ENCODE measurements around the gene RNF126.
"Not testable (repeated sequence)": the region's sequence is repeated elsewhere in the genome, so short reads cannot be mapped to it uniquely, and the experiment has no call there.

The RNF126 gene

DNA sequence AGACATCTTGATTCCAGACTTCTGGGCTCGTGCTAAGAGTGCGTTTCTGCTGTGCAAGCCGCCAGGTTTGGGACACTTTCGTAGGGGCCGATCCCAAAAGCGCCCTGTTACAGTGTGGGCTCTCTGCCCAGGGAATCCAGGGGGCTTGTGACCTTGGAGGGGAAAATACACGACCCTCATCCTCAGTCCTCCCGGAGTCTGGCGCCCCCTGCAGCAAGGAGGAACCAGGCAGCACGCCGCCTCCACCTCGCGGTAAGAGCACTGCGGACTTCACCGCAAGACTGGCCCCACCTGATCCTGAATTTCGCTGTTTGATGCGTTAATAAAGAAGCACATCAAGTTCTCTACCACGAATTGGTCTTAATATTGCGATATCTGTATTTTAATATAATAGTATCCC is 34.8 kb downstream of the RNF126 start:
- Mint-ChIP-seq H3K27ac (no peak overlapping the region), H3K27me3 (ENCODE audit: low read depth) (peaks cover 3% of the 10 kb centered on the region), H3K4me1 (peaks cover 6% of the 10 kb centered on the region), H3K9me3 (no peaks in the 10 kb centered on the region), H3K36me3 (ENCODE audit: low read depth) (peaks cover 34% of the 10 kb centered on the region), H3K4me3 (no peak overlapping the region)
- TF ChIP-seq, protein P1, sequence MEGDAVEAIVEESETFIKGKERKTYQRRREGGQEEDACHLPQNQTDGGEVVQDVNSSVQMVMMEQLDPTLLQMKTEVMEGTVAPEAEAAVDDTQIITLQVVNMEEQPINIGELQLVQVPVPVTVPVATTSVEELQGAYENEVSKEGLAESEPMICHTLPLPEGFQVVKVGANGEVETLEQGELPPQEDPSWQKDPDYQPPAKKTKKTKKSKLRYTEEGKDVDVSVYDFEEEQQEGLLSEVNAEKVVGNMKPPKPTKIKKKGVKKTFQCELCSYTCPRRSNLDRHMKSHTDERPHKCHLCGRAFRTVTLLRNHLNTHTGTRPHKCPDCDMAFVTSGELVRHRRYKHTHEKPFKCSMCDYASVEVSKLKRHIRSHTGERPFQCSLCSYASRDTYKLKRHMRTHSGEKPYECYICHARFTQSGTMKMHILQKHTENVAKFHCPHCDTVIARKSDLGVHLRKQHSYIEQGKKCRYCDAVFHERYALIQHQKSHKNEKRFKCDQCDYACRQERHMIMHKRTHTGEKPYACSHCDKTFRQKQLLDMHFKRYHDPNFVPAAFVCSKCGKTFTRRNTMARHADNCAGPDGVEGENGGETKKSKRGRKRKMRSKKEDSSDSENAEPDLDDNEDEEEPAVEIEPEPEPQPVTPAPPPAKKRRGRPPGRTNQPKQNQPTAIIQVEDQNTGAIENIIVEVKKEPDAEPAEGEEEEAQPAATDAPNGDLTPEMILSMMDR (IDR thresholded peaks at IDR 0.05; ENCODE audit: unreplicated experiment in 3 of 3), result peak in 1 of 3 experiments; percentile 31

GRCh38 chr19:626566-626965 is 36.4 kb downstream of the RNF126 start:
- H3K27ac Mint-ChIP-seq, result not testable (repeated sequence)
- peaks cover 34% of the 10 kb centered on the region for H3K36me3 Mint-ChIP-seq (ENCODE audit: low read depth)

GRCh38 chr19:625257-625656 is 37.8 kb downstream of the RNF126 start:
- Mint-ChIP-seq H3K9me3 (no peaks in the 10 kb centered on the region), H3K36me3 (ENCODE audit: low read depth) (peaks cover 31% of the 10 kb centered on the region), H3K27ac (no peak overlapping the region), H3K27me3 (ENCODE audit: low read depth) (peaks cover 3% of the 10 kb centered on the region), H3K4me1 (peaks cover 6% of the 10 kb centered on the region), H3K4me3 (no peak overlapping the region)
- TF ChIP-seq, protein P1 (IDR thresholded peaks at IDR 0.05; ENCODE audit: unreplicated experiment in 3 of 3), result no peak

More at GRCh38 chr19:626566-626965, 36.4 kb downstream of the RNF126 start:
- H3K27me3 Mint-ChIP-seq (ENCODE audit: low read depth); H3K4me1 Mint-ChIP-seq; H3K4me3 Mint-ChIP-seq; H3K9me3 Mint-ChIP-seq: not testable (repeated sequence)

GRCh38 chr19:624433-625109 is 38.4 kb downstream of the RNF126 start:
- TF ChIP-seq, protein P1 (IDR thresholded peaks at IDR 0.05; ENCODE audit: unreplicated experiment in 3 of 3), result no peak
- Mint-ChIP-seq H3K4me3 (no peak overlapping the region), H3K36me3 (ENCODE audit: low read depth) (peaks cover 36% of the 10 kb centered on the region), H3K4me1 (peaks cover 6% of the 10 kb centered on the region), H3K27me3 (ENCODE audit: low read depth) (peaks cover 3% of the 10 kb centered on the region), H3K27ac (no peak overlapping the region), H3K9me3 (no peaks in the 10 kb centered on the region)

DNA sequence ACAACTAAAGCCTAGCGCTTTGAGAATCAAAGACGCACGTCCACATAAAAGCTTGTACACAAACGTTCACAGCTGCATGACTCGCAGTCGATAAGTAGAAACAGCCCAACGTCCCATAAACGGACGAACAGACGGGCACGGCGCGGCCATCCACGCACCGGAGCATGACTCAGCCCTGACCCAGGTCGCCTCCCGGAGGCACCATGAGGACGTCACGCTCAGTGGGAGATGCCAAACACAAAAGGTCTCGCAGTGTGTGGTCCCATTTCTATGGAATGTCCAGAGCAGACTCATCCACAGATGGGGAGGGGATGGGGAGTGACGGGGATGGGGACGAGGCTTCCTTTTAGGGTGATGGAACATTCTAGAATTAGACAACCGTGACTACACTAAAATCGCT is 39.0 kb downstream of the RNF126 start:
- Mint-ChIP-seq H3K4me1 (peaks cover 3% of the 10 kb centered on the region), H3K36me3 (ENCODE audit: low read depth) (peaks cover 33% of the 10 kb centered on the region), H3K9me3 (no peaks in the 10 kb centered on the region), H3K27ac (no peak overlapping the region), H3K4me3 (no peak overlapping the region), H3K27me3 (ENCODE audit: low read depth) (peaks cover 3% of the 10 kb centered on the region)
- TF ChIP-seq, protein P1 (IDR thresholded peaks at IDR 0.05; ENCODE audit: unreplicated experiment in 3 of 3), result no peak

DNA sequence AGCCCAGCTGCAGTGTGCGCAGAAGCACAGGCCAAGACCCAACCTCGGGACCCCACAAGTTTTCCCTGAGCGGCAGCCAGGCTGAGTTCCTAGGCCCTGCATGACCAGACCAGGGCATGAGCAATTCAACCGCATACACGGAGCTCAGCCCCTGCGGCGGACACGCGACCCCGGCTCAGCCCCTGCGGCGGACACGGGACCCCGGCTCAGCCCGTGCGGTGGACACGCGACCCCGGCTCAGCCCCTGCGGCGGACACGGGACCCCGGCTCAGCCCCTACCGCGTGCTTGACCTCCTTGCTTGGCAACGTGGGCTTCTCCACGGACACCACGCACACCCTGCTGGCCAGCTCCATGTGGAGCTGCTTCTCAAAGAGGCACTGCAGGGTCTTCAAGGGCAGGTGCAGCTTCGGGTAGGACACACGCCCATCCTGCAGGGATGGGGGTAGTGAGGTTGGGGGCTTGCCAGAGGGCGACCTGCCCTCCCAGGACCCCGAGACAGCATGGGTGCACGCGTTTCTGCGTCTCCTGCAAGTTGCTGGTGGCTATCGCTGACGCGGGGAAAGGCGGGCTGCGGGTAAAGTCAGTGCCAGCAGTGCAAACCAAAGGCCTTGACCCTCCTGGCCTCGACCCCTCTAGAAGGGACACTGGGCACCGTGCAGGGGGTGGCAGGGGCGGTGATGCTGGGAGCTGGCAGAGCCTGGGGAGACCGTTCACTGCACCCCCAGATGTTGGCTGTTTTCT is 39.7 kb downstream of the RNF126 start:
- Mint-ChIP-seq H3K27me3 (ENCODE audit: low read depth) (peaks cover 3% of the 10 kb centered on the region), H3K27ac (no peak overlapping the region), H3K4me3 (no peak overlapping the region), H3K9me3 (no peaks in the 10 kb centered on the region), H3K4me1 (no peaks in the 10 kb centered on the region), H3K36me3 (ENCODE audit: low read depth) (peaks cover 32% of the 10 kb centered on the region)
- TF ChIP-seq, protein P1 (IDR thresholded peaks at IDR 0.05; ENCODE audit: unreplicated experiment in 3 of 3), result no peak

All from nephron (organoid).